GM19395 (cell line): ENCODE measurements around the gene ZNF816.
"Not testable (repeated sequence)": the region's sequence is repeated elsewhere in the genome, so short reads cannot be mapped to it uniquely, and the experiment has no call there.

Experiments used
- ATAC-seq: cut with Tn5 transposase; IDR thresholded peaks from one replicate; pipeline ENCODE4 v1.9.1; 2021; ENCODE audit warnings: mild to moderate bottlenecking, moderate library complexity; ENCODE audit not compliant: unreplicated experiment

The ZNF816 gene

DNA sequence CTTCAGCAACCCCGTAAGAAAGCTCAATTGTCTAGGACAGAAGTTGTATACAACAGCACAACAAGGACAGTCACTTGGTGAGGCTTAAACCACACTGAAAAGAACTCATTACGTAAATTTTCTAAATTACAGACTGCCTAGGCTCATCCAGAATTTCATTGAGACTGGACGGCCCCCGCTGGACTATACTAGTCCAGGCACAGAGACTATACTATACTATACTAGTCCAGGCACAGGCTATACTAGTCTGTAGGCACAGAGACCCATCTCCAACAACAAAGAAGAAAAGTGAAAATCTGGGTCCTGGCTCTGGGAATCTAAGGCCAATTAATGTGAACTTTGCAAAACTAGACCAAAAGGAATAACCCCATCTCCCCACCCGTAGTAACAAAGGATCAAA is 700 bp downstream of the ZNF816 start:
- no peak for ATAC-seq

DNA sequence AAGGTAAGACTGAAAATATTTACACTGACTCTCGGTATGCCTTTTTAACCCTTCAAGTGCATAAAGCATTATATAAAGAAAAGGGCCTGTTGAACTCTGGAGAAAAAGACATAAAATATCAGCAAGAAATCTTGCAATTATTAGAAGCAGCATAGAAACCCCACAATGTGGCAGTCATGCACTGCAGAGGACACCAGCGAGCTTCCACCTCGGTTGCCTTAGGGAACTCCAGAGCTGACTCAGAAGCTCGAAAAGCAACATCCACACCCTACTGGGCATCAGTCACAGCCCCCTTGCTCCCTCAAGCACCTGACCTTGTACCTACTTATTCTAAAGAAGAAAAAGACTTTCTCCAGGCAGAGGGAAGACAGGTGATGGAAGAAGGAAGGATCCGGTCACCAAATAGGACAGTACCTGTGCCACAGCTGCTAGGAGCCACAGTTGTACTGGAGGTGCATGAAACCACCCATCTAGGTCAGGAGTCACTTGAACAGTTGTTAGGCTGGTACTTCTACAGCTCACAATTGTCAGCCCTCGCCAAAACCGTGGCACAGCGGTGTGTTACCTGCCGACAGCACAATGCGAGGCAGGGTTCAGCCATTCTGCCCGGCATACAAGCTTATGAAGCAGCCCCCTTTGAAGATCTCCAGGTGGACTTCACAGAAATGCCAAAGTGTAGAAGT is 2.9 kb downstream of the ZNF816 start:
- no peak for ATAC-seq

DNA sequence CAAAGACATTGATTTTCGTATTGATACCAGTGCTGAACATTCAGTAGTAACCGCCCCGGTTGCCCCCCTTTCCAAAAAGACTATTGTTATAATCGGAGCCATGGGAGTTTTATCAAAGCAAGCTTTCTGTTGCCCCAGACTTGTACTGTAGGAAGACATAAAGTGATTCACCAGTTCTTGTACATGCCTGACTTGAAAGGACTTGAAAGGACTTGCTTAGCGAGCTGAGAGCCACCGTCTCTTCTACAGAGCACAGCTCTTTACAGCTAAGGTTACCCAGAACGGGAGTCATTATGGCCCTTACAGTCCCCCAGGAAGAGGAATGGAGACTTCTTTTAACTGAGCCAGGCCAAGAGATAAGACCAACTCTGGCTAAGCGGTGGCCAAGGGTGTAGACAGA is 5.1 kb downstream of the ZNF816 start:
- no peak for ATAC-seq

DNA sequence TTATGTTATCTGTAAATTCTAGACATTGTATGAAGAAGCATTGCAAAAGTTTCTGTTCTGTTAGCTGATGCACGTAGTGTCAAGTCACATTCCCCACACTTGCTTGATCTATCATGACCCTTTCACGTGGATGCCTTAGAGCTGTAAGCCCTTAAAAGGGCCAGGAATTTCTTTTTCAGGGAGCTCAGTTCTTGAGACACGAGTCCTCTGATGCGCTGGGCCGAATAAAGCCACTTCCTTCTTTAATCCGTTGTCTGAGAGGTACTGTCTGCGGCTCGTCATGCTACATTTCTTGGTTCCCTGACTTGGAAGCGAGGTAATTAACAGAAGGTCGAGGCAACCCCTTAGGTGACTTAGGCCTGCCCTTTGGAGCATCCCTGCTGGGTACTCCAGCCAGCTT is 5.8 kb downstream of the ZNF816 start:
- no peak for ATAC-seq

DNA sequence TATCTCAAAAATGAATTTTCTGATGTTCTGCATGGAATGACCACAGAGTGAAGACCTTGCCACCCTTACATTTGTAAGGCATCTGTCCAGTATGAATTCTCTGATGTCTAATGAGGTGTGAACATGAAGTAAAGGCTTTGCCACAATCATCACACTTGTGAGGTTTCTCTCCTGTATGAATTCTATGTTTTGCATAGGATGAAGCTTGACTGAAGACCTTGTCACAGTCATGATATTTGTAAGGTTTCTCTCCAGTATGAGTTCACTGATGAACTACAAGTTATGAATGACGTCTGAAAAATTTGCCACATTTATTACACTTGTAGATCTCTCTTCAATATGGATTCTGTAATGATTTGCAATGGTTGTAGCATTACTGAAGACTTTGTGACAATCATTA is 13.3 kb downstream of the ZNF816 start:
- no peak for ATAC-seq

DNA sequence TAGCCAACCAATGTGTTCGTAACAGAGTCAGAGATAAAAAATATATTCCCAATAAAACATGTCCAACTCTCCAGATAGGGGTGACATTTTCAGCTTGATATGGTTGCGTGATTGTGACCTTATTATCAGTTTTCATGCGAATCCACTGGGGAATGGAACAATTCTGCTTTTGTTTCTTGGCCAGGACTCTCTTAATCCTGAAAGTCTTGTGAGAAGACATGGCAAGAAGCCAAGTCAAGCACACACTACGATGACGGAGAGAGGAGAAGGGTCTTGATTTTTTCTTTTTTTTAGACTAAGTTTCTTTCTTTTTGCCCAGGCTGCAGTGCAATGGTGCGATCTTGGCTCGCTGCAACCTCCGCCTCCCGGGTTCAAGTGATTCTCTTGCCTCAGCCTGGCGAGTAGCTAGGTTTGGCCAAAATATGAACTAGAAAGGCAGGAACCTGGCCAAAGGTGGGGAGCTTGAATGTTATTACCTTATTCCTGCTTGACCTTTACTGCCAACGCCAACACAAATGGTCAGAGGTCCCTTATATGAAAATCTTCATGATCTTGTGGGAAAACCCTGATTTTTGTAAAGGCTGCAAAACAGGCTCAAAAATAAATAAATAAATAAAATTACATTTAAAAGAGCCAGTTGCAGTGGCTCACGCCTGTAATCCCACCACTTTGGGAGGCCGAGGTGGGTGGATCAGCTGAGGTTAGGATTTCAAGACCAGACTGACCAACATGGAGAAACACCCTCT is 14.5 kb downstream of the ZNF816 start:
- no peak for ATAC-seq

DNA sequence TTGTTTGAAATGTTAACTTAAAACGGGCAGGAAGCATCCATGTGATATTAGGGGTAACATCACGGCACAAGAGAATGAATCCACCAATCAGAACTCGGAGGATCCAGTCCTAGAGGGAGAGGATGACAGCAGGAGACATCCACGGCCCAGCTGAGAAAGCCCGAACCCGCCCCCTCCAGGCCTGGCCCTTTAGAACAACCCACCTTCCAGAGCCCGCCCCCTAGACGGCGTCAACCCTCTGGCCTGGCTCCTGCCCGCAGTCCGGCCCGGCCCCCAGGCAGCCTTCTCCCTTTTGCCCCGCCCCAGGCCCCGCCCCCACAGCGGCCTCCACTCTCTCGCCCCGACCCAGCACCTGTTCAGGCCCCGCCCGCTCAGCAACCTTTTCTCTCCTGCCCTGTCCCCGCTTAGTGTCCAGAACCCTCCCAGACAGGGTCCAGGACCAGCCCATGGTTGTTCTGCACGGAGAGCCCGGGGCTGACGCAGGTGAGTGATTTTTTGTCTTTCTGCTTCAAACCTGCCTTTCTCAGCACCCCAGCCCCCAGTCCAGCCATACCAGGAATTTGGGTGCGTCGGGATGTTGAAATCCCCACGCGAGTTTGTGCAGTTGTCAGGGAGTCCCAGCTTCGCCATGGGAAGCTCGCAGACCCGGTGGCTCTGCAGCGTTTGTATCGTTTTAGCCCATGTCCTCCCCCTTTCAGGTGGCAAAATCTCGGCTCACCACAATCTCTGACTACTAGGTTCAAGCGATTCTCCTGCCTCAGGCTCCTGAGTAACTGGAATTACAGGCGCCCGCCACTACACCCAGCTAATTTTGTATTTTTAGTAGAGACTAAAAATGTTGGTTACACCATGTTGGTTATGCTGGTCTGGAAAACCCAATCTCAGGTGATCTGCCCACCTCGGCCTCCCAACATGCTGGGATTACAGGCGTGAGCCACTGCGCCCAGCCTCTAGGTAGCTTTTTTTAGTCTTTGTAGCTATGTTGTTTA is 16.1 kb downstream of the ZNF816 start:
- no peak for ATAC-seq

DNA sequence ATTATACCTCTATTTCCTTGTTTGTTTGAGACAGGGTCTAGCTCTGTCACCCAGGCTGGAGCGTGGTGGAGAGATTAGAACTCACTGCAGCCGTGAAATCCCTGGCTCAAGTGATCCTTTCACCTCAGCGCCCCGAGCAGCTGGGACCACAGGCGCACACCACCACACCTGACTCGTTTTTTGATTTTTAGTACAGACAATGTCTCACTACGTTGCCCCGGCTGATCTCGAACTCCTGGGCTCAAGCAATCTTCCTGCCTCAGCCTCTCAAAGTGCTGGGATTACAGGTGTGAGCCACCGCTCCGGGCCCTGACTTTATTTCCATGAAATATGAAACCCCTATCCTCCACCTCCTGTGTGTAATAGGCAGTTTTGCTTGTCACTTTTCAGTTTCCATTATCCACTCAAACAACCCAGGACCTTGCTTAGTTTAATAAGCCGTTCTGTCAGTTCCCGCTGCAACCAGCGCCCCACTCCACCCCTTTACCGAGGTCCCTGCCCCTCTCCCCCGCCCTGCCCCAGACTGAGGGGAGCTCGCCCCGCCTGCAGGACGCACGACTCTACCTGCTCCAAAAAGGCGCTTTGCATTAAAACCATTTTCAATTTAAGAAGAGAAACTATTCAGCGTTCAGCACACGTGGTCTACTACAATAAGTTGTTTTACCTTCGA is 16.9 kb downstream of the ZNF816 start:
- ATAC-seq: no peak

DNA sequence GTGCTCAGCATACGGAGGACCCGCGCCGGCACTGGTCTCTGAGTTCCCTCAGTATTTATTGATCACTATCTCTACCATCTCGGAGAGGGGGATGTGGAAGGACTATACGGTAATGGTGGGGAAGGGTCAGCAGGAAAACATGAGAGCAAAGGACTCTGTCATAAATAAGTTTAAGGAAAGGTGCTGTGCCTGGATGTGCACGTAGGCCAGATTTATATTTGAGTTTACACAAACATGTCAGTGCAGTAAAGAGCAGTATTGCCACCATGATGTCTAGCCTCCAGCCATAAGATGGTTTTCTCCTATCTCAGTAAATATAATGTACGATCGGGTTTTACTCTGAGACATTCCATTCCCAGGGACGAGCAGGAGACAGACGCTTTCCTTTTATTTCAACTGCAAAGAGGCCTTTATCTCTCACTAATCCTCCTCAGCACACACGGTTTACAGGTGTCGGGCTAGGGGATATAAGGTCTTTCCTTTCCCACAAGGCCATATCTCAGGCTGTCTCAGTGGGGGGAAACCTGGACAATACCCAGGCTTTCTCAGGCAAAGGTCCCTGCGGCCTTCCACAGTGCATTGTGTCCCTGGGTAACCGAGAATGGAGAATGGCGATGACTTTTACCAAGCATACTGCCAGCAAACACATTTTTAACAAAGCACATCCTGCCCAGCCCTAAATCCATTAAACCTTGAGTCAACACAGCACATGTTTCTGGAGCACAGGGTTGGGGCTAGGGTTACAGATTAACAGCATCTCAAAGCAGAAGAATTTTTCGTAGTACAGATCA is 17.8 kb downstream of the ZNF816 start:
- not testable (repeated sequence) for ATAC-seq

DNA sequence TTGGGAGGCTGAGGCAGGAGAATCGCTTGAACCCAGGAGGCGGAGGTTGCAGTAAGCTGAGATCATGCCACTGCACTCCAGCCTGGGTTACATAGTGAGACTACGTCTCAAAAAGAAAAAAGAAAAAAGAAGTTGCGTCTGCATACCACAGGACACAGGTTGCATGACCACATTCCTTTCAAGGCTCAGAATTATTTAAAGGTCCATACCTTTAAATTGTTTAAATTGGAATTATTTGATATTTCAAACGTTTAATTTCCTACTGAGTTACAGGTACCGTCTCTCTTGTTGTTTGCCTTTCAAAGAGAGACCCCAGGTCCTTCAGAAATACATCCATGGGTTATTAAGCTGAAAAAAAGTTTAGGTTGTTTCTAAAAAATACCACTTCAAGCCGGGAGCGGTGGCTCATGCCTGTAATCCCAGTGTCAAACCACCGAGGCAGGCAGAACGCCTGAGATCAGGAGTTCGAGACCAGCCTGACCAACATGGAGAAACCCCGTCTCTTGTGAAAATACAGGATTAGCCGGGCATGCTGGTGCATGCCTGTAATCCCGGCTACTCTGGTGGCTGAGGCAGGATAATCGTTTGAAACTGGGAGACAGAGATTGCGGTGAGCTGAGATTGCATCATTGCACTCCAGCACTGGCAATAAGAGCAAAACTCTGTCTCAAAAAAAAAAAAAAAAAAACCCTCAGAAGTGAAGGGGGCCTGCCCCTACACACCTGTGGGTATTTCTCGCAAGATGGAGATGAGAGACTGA is 18.6 kb downstream of the ZNF816 start:
- no peak for ATAC-seq

DNA sequence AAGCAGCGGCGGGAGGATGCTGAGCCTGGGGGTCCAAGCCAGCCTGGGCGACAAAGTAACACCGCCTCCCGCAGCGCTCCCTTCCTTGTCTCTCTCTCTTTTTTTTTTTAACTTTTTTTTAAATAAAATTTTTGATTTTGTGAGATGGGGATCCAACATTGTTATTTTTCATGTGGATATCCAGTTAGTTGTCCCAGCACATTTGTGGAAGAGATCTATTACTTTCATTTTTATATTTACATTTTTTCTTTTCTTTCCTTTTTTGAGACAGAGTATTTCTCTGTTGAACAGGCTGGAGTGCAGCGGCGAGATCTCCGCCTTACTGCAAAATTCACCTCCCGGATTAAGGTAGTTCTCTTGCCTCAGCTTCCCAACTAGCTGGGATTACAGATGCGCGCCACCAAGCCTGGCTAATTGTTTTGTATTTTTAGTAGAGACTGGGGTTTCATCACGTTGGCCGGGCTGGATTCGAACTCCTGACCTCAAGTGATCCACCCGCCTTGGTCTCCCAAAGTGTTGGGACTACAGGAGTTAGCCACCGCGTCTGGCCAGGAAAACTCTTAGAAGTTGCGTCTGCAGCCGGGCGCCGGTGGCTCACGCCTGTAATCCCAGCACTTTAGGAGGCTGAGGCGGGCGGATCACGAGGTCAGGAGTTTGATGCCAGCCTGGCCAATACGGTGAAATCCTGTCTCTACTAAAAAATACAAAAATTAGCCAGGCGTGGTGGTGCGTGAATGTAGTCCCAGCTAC is 19.4 kb downstream of the ZNF816 start:
- no peak for ATAC-seq

DNA sequence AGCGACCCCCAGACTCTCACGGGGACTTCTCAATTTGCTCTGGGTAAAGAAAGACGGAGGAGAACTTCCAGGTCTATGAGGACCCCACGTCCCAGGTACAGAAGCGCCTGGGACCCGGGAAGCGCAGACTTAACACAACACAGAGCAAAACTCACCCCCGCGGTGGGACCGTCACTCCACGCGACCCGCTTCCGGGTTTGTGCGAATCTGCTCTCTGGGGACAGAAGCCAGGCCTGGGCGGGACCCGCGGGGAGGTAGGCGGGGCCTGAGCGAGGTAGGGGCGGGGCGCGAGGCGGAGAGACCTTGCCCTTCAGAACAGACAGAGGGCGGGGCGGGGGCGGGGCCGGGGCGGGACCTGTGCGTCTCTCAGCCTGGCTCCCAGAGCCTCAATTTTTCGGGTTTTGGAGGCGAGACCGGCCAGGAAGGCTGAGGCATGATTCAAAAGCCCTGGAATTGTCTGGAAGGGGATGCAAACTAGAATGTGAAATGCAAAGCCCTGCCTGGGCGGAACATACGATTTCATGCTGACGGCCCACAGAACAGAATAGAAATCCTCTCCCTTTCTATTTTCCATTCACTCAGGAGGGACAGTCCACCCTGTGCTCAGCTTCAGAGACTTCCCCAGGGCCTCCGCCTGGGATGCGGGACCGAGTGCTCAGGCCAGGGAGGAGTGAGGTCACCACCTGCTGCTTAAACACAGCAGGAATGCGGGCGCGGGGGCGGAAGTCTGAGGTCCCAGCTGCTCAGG is 20.1 kb downstream of the ZNF816 start:
- ATAC-seq: peak; percentile 87

DNA sequence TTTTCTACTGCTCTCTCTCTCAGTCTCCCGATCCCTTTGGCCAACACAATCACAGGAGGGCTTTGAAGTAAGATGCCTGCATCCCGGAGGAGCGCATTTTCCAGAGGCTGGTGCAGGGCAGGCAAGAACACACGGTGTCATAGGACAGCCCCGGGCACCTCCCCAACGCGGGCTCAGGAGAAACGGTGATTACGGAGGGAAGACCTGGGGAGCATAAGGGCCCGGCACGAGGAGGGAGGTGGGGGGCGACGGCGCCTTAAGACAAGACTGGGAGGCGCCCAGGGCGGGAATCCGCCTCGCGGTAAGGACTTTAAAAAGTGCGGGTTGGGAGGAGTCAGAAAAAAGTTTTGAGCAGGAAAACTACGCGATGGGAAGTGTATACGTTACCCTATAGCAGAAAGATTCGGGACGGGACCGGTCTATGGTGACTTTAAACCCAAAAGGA is 20.7 kb downstream of the ZNF816 start:
- ATAC-seq: peak; percentile 33

DNA sequence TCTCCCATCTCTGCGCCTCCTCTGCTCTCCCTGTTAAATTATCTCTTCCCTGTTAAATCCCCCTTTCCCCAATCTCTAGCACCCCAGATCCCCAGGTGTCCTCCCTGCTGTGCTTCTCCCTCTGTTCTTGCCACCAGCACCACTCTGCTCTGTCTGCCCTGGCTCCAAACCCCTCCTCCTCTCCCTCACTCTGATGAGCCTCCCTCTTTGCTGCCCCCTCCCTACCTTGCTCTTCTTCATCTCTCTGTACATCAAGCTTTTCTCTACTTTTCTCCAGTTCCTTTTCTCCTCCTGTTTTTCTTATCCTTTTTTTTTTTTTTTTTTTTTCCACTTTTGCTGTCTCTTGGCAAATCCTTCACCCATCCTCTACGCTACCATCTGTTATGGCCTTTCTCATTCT is 21.2 kb downstream of the ZNF816 start:
- not testable (repeated sequence) for ATAC-seq

DNA sequence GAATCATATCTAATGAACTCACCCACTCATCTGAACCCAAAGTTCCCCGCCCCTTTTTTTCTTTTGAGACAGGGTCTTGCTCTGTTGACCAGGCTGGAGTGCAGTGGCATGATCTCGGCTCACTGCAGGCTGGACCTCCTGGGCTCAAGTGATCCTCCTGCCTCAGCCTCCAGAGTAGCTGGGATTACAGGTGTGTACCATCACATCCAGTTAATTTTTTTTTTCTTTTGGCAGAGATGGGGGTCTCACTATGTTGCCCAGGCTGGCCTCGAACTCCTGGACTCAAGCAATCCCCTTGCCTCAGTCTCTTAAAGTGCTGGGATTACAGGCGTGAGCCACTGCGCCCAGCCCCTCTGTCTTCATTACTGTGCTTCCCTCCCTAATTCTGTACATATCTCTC is 21.8 kb downstream of the ZNF816 start:
- not testable (repeated sequence) for ATAC-seq

DNA sequence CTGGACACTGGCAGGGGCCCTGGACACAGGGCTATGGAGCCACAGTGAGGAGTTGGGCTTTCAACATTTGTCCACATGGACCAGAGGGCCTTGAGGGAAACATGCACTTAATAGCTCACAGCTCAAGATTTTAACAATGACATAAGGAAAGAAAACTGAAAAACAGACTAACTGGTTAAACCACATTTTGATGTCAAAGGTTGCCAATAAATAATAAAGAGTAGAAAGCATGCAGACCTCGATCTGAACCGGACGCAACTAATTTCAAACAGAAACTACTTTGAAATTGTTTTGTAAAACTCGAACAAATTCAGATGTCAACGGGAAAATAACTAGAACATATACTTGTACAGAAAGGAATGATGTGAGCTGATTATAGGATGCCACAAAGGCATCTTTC is 23.9 kb downstream of the ZNF816 start:
- no peak for ATAC-seq

DNA sequence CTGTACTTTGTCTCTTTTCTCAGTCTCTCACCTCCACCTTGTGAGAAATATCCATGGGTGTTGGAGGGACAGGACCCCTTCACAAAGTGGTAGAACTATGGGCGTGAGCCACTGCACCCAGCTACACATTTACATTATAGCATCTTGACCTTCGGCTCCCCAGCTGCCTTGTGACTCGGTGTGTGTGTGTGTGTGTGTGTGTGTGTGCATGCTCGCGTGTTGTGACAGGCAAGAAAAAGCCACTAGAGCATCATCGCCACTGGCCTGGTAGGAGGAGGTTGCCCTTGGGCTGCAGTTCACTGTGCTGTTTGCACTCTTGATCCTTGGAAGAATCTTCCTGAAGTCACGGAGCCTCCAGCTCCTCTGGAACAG is 25.7 kb downstream of the ZNF816 start:
- ATAC-seq: no peak
